ENCODE data around the gene ZNF287.

Gene ZNF287

DNA sequence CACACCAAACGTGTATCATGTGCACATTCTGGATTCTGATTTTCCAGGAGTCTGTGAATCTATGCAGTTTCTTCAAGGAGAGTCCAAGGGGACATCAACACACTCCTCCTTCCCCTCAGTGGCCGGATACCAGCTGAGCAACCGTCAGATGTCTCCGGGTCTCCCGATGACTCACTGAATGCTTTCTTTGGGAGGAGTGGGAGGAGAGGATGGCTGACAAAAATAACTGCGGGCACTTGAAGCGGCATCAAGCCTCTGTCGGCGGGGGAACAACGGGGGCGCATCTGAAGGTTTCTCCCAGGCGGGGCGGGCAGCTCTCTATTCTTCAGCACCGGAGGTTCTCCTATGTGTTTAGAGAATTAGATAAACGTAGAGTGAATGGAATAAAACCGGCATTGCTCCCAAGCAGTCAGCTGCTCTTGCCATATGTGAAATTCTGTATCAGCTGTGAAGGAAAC is 52.4 kb downstream of the ZNF287 start:
- no peak for DNase-seq (ENCODE audit: low read depth)

DNA sequence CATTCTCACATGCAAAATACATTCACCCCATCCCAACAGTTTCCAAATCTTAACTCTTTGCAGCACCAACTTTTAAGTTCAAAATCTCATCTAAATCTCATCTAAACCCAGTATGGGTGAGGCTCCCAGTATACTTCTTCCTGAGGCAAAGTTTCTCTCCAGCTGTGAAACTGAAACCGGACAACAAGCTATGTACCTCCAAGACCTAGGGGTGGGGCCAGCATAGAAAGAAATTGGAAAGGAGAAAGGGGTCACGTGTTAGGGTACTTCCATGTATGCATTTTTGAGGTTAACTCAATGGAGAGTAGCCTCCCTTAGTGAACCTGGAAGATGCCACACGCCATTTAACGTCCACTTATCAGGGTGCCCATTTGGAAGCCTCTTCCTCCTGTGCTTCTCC is 53.1 kb downstream of the ZNF287 start:
- no peak for DNase-seq (ENCODE audit: low read depth)

DNA sequence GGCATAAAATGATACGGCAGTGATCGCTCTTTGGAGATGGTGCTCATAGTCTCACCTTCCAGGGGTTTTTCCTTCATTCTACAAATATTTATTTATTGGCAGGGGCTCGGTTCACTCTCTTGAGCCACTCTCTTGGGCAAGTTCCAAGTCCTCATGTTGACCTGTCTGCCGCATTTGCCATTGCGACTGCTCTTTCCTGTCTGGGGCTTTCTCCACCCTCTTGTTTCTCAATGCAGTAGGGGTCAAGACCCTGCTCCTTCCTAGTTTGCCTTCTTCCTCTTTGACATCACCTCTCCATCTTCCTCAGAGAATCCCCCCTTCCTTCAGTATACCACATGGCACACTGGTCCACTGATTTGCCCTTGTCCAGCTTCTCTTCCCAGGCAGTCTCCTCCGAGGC is 55.1 kb downstream of the ZNF287 start:
- DNase-seq (ENCODE audit: low read depth), result no peak

DNA sequence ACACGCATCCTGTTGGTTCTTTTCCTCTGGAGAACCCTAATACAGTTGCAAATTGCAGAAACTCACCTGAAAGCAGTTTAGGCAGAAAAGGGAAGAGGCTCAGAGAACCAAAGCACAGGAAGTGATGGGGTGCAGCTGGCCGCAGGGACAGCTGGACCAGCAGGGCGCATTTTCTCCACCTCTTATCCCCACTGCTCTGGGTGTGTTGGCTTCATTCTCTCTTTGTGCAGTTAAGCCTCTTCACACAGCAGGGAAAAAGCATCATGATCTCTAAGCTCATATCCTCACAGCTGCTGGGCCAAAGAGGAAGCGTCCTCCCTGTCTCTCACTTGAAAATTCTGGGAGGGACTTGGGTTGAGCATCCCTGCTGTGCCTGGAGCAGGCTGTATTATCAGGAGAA is 57.0 kb downstream of the ZNF287 start:
- DNase-seq (ENCODE audit: low read depth), result no peak

DNA sequence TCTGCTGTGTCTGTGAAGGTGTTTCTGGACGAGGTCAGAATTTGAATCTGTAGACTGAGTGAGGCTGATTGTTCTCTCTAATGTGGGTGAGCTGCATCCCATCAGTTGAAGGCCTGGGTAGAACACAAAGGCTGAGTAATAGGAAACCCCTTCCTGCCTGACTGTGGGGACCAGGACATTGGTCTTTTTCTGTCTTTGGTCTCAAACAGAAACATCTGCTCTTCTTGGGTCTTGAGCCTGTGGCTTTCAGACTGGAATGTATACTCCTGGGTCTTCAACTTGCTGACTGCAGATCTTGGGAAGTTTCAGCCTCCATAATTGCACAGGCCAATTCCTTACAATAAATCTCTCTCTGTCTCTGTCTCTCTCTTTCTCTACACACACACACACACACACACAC is 57.4 kb downstream of the ZNF287 start:
- no peak for DNase-seq (ENCODE audit: low read depth)

DNA sequence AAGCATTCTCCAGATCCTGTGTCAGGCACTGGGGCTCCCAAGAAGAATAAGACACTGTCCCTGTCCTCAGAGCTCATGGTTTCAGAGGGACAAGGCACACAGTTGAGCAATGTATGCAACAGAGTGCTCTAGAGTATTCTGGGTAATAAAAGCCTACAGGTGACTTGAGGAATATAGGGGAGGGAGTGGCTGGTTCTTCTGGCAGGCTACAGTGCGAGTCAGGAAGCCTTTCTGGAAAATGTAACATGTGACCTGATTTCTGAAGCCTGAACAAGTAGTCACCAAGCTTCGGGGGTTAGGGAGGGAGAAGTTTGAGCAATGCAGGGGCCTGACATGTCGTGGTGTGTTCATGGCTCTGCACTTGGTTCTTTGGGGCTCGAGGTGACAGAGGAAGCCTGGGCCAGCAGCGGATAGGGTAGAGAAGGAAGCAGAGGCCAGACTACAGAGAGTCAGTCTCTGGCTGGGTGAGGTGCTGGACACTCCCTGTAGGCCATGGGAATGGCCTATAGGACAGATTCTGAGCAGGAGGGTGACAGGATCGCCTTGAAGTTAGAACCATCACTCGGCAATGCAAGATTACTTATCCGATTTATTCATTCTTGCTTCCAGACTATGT is 61.0 kb downstream of the ZNF287 start:
- DNase-seq (ENCODE audit: low read depth), result no peak

DNA sequence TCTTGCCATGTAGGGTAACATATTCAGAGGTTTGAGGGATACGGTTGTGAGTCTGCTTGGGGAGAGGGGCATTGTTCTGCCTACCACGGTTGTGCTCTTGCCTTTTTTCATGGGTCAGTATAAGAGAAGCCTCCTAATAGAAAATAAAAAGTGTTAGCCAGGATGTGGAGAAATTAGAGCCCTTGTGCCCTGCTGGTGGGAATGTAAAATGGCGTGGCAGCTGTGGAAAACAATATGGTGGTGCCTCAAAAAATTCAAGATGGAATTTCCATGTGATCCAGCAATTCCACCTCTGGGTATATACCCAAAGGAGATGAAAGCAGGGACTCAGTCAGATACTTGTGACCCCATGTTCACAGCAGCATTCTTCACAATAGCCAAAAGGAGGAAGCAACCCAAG is 62.8 kb downstream of the ZNF287 start:
- no peak for DNase-seq (ENCODE audit: low read depth)

DNA sequence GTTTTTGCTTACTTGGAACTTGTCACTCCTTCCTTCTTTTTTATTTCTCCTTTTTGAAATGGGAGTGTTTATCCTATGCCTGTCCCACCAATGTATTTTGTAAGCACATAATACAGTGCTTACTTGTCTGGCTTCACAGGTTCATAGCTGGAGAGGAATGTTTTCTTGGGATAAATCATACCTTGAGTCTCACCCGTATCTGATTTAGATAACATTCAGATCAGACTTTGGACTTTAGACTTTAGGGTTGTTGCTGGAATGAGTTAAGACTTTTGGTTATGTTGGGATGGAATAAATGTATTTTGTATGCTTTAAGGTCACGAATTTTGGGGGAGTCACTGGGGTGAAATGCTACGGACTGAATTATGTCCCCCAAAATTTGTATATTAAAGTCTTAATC is 64.0 kb downstream of the ZNF287 start:
- no peak for DNase-seq (ENCODE audit: low read depth)
